Right lobe of liver (tissue), 6 donors: ENCODE measurements around the gene SPP2. TPM values are rescaled to one million over a fixed set of nuclear protein-coding genes. Genes with fewer than 3 reads are reported as not detected.

Source experiments
- ATAC-seq, 4 donors: fragments of 200-7000 bp; cut with Tn5 transposase; one replicate each; pipeline ENCODE4 v1.9.1; 2020; ENCODE audit warnings: mild to moderate bottlenecking in 4 of 4, moderate library complexity in 4 of 4
- DNase-seq, 3 donors: peaks; one replicate each; pipeline ENCODE4 v3.0.0-alpha.2; 2020
- H3K27ac ChIP-seq, 3 donors: fragments of 200-600 bp; one replicate each; pipeline ENCODE4 v1.8.0; 2022
- H3K27me3 ChIP-seq, 2 donors: fragments of 200-600 bp; one replicate each; pipeline ENCODE4 v1.8.0; 2022
- H3K36me3 ChIP-seq, 4 donors: fragments of 200-600 bp; sonication (generic) in 1 of 4; one replicate each; pipeline versions ENCODE4 v1.5.1 to v1.8.0; 2017 to 2022; ENCODE audit warnings: control low read depth in 1 of 4
- H3K4me1 ChIP-seq, 4 donors: fragments of 200-600 bp; sonication (generic) in 1 of 4; one replicate each; pipeline versions ENCODE4 v1.5.1 to v1.8.0; 2017 to 2022; ENCODE audit warnings: control low read depth in 1 of 4
- H3K4me3 ChIP-seq, 3 donors: fragments of 200-600 bp; one replicate each; pipeline ENCODE4 v1.8.0; 2022
- H3K9me3 ChIP-seq, 4 donors: fragments of 200-600 bp; sonication (generic) in 1 of 4; one replicate each; pipeline versions ENCODE4 v1.5.1 to v1.8.0; 2017 to 2022; ENCODE audit warnings: control low read depth in 1 of 4
- CTCF ChIP-seq, 4 donors: fragments of 200-600 bp in 3 of 4; fragments of 450-650 bp in 1 of 4; IDR thresholded peaks; one replicate each; pipeline versions ENCODE4 v1.5.1 to v1.8.0; 2016 to 2022; ENCODE audit warnings: antibody characterized with exemption in 4 of 4, mild to moderate bottlenecking in 2 of 4
- POLR2A ChIP-seq: fragments of 450-650 bp; IDR thresholded peaks from one replicate; pipeline ENCODE4 v1.6.1; 2017; ENCODE audit warnings: antibody characterized with exemption, mild to moderate bottlenecking
- WGBS: methylation state at CpG from one replicate; pipeline ENCODE4 v1.1.6; 2018; ENCODE audit warnings: low coverage, low lambda C conversion rate; ENCODE audit not compliant: insufficient coverage; ENCODE audit errors: missing lambda C conversion rate; 5-methylcytosine and 5-hydroxymethylcytosine counted together
- intact Hi-C, 2 donors: fragments of 100-400 bp; cut with DNase I; formaldehyde crosslinking; loops; one replicate each; pipeline versions ENCODE4 v1.11.2 to v1.14.1; 2022
- total RNA-seq, 6 experiments: library from RNA; depleted of rRNA in 2 of 6; stranded (reverse); fragments of >200 nt in 2 of 6; fragmentation: NEBNext Ultra II Directional in 3 of 6; extraction: Animal tissue kit (Norgen Biotek cat#: 25700) in 3 of 6; gene quantifications; one replicate each; pipeline versions ENCODE4 v1.1.0 to v1.2.4, GENCODE V29; 2016 to 2023
- donor health status: DM: no; HTN: yes; CAD: no.
- donor health status: DM: no; HTN: no; CAD: no.
- donor health status: DM: no; HTN: no; CAD: no.
- donor health status: DM: no; HTN: yes; CAD: no.
- donor health status: DM: no; HTN: yes; CAD: no.

The SPP2 gene
- total RNA-seq, 6 experiments from 2014 or later: 31.9 to 177 (median 70.2) TPM

- WGBS: 65% methylated on average over 2 of the region's 3 CpGs
- H3K4me1 ChIP-seq: peaks cover 0 to 29% (median 0%) of the 10 kb centered on the region in 4 donors
- H3K9me3 ChIP-seq: no peaks in the 10 kb centered on the region
- no peak for TF ChIP-seq CTCF (IDR thresholded peaks at IDR 0.05)
- TF ChIP-seq POLR2A: no peak
- no peaks in the 10 kb centered on the region for H3K27me3 ChIP-seq
- no peak overlapping the region for H3K4me3 ChIP-seq
- ATAC-seq (peak in 1 of 4 donors; percentile 7), DNase-seq (no peak)
- H3K36me3 ChIP-seq: peaks cover 0 to 23% (median 7%) of the 10 kb centered on the region in 4 donors
- intact Hi-C loops: no loop called here
- H3K27ac ChIP-seq: no peak overlapping the region
Measured at GRCh38 chr2:234071664-234072063, 21.2 kb downstream of the SPP2 start.

GRCh38 chr2:234072454-234072853 lies 22.0 kb downstream of the SPP2 start:
- no peaks in the 10 kb centered on the region for H3K27me3 ChIP-seq
- TF ChIP-seq POLR2A: no peak
- H3K4me3 ChIP-seq: no peak overlapping the region
- H3K9me3 ChIP-seq: no peaks in the 10 kb centered on the region
- H3K36me3 ChIP-seq: peaks cover 0 to 16% (median 7%) of the 10 kb centered on the region in 4 donors
- ATAC-seq (peak in 1 of 4 donors; percentile 55), DNase-seq (no peak)
- peaks cover 0 to 32% (median 0%) of the 10 kb centered on the region in 4 donors for H3K4me1 ChIP-seq
- WGBS: 83% methylated on average over 4 of the region's 4 CpGs
- no peak overlapping the region for H3K27ac ChIP-seq
- intact Hi-C loops: no loop called here

- peak in 1 of 4 donors; percentile 30 for ATAC-seq
- Histone ChIP-seq H3K27me3 (no peaks in the 10 kb centered on the region), H3K27ac (no peak overlapping the region), H3K4me1 (peaks cover 0 to 32% (median 0%) of the 10 kb centered on the region in 4 donors), H3K9me3 (no peaks in the 10 kb centered on the region), H3K4me3 (no peak overlapping the region), H3K36me3 (peaks cover 0 to 14% (median 5%) of the 10 kb centered on the region in 4 donors)
- WGBS: 83% methylated on average over 11 of the region's 13 CpGs
- DNase-seq: no peak
- intact Hi-C loops: no loop called here
- TF ChIP-seq POLR2A: no peak
- no peak for TF ChIP-seq CTCF (IDR thresholded peaks at IDR 0.05)
Measured at GRCh38 chr2:234074751-234075517, 24.4 kb downstream of the SPP2 start.

- WGBS: 59% methylated on average over 3 of the region's 4 CpGs
- TF ChIP-seq POLR2A (no peak), CTCF (IDR thresholded peaks at IDR 0.05) (no peak)
- intact Hi-C loops: no loop called here
- Histone ChIP-seq H3K4me3 (no peak overlapping the region), H3K4me1 (peaks cover 0 to 32% (median 0%) of the 10 kb centered on the region in 4 donors), H3K27ac (no peak overlapping the region), H3K27me3 (no peaks in the 10 kb centered on the region), H3K36me3 (peaks cover 0 to 14% (median 4%) of the 10 kb centered on the region in 4 donors), H3K9me3 (no peaks in the 10 kb centered on the region)
- DNase-seq: no peak
- peak; percentile 23 to 38 (median 30) for ATAC-seq
Measured at GRCh38 chr2:234075518-234075915, 25.0 kb downstream of the SPP2 start.

GRCh38 chr2:234075947-234076346 lies 25.4 kb downstream of the SPP2 start:
- no peaks in the 10 kb centered on the region for H3K27me3 ChIP-seq
- DNase-seq (no peak), ATAC-seq (peak; percentile 14 to 31 (median 28))
- peaks cover 0 to 32% (median 0%) of the 10 kb centered on the region in 4 donors for H3K4me1 ChIP-seq
- no peak for TF ChIP-seq CTCF (IDR thresholded peaks at IDR 0.05)
- TF ChIP-seq POLR2A: no peak
- 81% methylated on average over 8 of the region's 8 CpGs for WGBS
- H3K36me3 ChIP-seq: peaks cover 0 to 14% (median 4%) of the 10 kb centered on the region in 4 donors
- no peak overlapping the region for H3K27ac ChIP-seq
- intact Hi-C loops: no loop called here
- H3K9me3 ChIP-seq: no peaks in the 10 kb centered on the region
- H3K4me3 ChIP-seq: no peak overlapping the region
